Kidney epithelial cell (primary cell): Measurements from ENCODE around the gene LRRC43. TPM values are rescaled to one million over a fixed set of nuclear protein-coding genes. Genes with fewer than 3 reads are reported as not detected.

ENCODE experiments used
- DNase-seq: peaks from one replicate; pipeline ENCODE4 v3.0.0-alpha.2; 2010; ENCODE audit warnings: low read depth
- H3K27me3 ChIP-seq: 2 replicates; pipeline ENCODE4 v1.6.0; 2011; ENCODE audit warnings: low read length; ENCODE audit not compliant: control insufficient read depth, insufficient read depth
- H3K36me3 ChIP-seq: 2 replicates; pipeline ENCODE4 v1.5.1; 2011; ENCODE audit warnings: low read length; ENCODE audit not compliant: control insufficient read depth, insufficient read depth
- H3K4me3 ChIP-seq: 2 replicates; pipeline ENCODE4 v1.5.1; 2011; ENCODE audit warnings: low read depth, mild to moderate bottlenecking, control low read depth, low read length
- CTCF ChIP-seq: IDR thresholded peaks from 2 replicates; pipeline ENCODE4 v1.5.1; 2011; ENCODE audit warnings: mild to moderate bottlenecking, moderate library complexity, low read length, control low read depth, inconsistent platforms; ENCODE audit not compliant: insufficient read depth, poor library complexity, severe bottlenecking
- total RNA-seq: library from RNA; depleted of rRNA; stranded (reverse); fragments of >200 nt; gene quantifications from 2 replicates; pipeline ENCODE4 v1.2.3, GENCODE V29; 2015

The LRRC43 gene
- total RNA-seq, 1 donor from 2014 or later, result 0.75 TPM

- TF ChIP-seq CTCF, result no peak
- H3K4me3 ChIP-seq, result no peak overlapping the region
- peaks cover 1% of the 10 kb centered on the region for H3K36me3 ChIP-seq
- no peak for DNase-seq
- peaks cover 27% of the 10 kb centered on the region for H3K27me3 ChIP-seq
Measured at GRCh38 chr12:122208073-122208820, 25.3 kb downstream of the LRRC43 start.

- TF ChIP-seq CTCF, result no peak
- no peaks in the 10 kb centered on the region for H3K27me3 ChIP-seq
- DNase-seq, result no peak
- peaks cover 1% of the 10 kb centered on the region for H3K36me3 ChIP-seq
- no peak overlapping the region for H3K4me3 ChIP-seq
Measured at GRCh38 chr12:122215771-122216170, 32.8 kb downstream of the LRRC43 start.

- no peak overlapping the region for H3K4me3 ChIP-seq
- no peak for DNase-seq
- peaks cover 1% of the 10 kb centered on the region for H3K36me3 ChIP-seq
- no peak for TF ChIP-seq CTCF
- no peaks in the 10 kb centered on the region for H3K27me3 ChIP-seq
Measured at GRCh38 chr12:122216445-122216844, 33.5 kb downstream of the LRRC43 start.

DNA sequence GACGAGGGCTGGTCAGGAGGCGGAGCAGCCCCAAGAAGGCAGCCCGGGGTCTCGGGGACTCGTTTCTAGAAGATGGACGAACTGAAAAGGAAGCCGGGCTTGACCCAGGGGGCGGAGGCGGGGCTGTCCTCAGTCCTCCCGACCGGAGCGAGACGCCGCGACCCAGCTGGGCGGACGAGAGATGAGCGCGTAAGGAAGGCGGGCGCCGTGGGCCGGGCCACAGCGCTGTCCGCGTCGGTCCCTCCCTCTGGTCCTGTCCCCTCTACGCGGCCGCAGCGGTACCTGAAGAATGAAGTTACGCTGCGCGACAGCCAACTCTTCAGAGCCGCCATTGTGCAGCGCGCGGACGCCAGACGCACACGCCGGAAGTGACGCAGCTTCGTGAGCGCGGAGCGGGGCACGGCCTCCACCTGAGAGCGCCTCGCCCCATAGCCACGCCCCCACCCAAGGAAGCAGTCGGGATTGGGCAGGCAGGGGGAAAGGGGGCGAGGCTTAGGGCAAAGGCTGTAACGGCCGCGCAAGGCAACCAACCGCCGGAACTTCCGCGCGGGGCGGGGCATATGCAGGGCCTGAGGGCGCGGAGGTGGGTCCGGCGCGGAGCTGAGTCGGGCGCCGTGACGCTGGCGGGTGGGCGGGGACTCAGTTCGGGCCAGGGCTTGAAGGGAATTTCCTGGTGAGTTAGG, 42.9 kb downstream of the LRRC43 start, which contains the start of gene DIABLO:
TSS of gene DIABLO (minus strand) at position 370 of the 683 bp plus-strand sequence. CDS start at position 332, 38 bp downstream.
- DNase-seq, result peak; percentile 96
- Histone ChIP-seq H3K27me3 (no peaks in the 10 kb centered on the region), H3K4me3 (peak within 1 kb of the TSS; percentile 93), H3K36me3 (no peaks in the 10 kb centered on the region)
- no peak for TF ChIP-seq CTCF

DNA sequence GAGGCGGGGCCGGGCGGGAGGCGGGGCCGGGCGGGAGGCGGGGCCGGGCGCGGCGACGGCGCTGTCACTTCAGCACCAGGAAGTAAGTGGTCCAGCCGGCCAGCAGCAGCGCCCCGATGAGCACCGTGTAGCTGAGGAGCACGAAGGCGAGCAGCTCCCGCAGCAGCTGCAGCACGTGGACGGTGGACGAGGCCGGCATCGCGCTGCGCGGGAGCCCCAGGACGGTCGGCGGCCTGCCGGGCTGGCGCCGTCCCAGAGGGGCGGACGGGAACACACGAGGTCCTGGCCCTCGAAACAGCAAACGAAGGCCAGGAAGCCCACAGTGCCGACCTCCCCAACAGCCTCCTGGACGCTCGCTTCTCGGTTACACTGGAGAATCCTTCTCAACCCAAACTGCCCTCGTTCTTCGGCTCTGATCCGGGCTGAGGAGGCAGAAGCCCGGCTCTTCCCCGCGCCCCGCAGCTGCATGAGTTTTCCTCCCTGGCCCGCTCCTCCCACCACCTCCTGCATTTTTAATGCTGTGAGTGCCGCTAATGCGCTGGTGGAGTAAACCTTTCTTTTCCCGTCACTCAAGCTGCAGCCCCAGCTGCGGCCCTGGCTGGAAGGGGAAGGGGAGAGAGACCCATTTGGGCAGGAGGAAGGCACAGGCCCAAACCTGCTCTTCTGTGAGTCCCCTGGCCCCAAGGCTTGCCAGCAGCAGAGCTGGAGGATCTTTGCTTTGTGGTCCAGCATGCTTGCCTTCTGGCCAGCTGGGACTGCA, 43.6 kb downstream of the LRRC43 start:
- Histone ChIP-seq H3K27me3 (no peaks in the 10 kb centered on the region), H3K4me3 (peak overlapping the region; percentile 32), H3K36me3 (no peaks in the 10 kb centered on the region)
- no peak for DNase-seq
- no peak for TF ChIP-seq CTCF
